HepG2 (cell line): ENCODE measurements around the gene PRDM10. TPM values are rescaled to one million over a fixed set of nuclear protein-coding genes. Genes with fewer than 3 reads are reported as not detected.

Experiments
- ARHGAP35 ChIP-seq: sonication (generic); formaldehyde crosslinking; IDR thresholded peaks from 2 replicates; pipeline ENCODE4 v1.9.0; 2022; ENCODE audit warnings: mild to moderate bottlenecking, inconsistent platforms, moderate library complexity, missing genetic modification reagents, borderline replicate concordance
- HOXA7 ChIP-seq: sonication (generic); formaldehyde crosslinking; IDR thresholded peaks from 2 replicates; pipeline ENCODE4 v1.8.1; 2022; ENCODE audit warnings: mild to moderate bottlenecking, missing genetic modification reagents, moderate library complexity
- JUN ChIP-seq: sonication (generic); formaldehyde crosslinking; IDR thresholded peaks from 2 replicates; pipeline ENCODE4 v1.4.0; 2020; ENCODE audit warnings: mild to moderate bottlenecking, missing genetic modification reagents
- KAT8 ChIP-seq: IDR thresholded peaks from 2 replicates; pipeline ENCODE4 v1.6.1; 2016; ENCODE audit warnings: missing genetic modification reagents, missing compliant biosample characterization
- KDM1A ChIP-seq: IDR thresholded peaks from 2 replicates; pipeline ENCODE4 v1.6.1; 2016; ENCODE audit warnings: missing compliant biosample characterization
- MIXL1 ChIP-seq: IDR thresholded peaks from 2 replicates; pipeline ENCODE4 v1.6.1; 2016
- NFIC ChIP-seq: IDR thresholded peaks from 2 replicates; pipeline ENCODE4 v1.6.1; 2012; ENCODE audit warnings: mild to moderate bottlenecking, low read length, inconsistent platforms
- NFYB ChIP-seq: sonication (generic); formaldehyde crosslinking; IDR thresholded peaks from 2 replicates; pipeline ENCODE4 v1.4.0; 2020; ENCODE audit warnings: missing genetic modification reagents
- REXO4 ChIP-seq: sonication (generic); formaldehyde crosslinking; IDR thresholded peaks from 2 replicates; pipeline ENCODE4 v1.8.0; 2022; ENCODE audit warnings: missing genetic modification reagents, mild to moderate bottlenecking, borderline replicate concordance
- RFX3 ChIP-seq: IDR thresholded peaks from 2 replicates; pipeline ENCODE4 v1.6.1; 2016; ENCODE audit warnings: missing biosample characterization, missing genetic modification reagents
- RFX5 ChIP-seq: IDR thresholded peaks from 2 replicates; pipeline ENCODE4 v1.6.1; 2011; ENCODE audit warnings: low read depth, low read length, improper control_type of control experiment
- SNAPC4 ChIP-seq: sonication (generic); formaldehyde crosslinking; IDR thresholded peaks from 2 replicates; pipeline ENCODE4 v1.4.0; 2020; ENCODE audit warnings: mild to moderate bottlenecking, missing genetic modification reagents
- TRAFD1 ChIP-seq: sonication (generic); formaldehyde crosslinking; IDR thresholded peaks from 2 replicates; pipeline ENCODE4 v1.5.1; 2020; ENCODE audit warnings: missing genetic modification reagents, mild to moderate bottlenecking, borderline replicate concordance
- ZFP82 ChIP-seq: sonication (generic); formaldehyde crosslinking; IDR thresholded peaks from 2 replicates; pipeline ENCODE4 v1.5.1; 2020; ENCODE audit warnings: mild to moderate bottlenecking, missing genetic modification reagents, borderline replicate concordance
- ZFYVE20 ChIP-seq: sonication (generic); formaldehyde crosslinking; IDR thresholded peaks from 2 replicates; pipeline ENCODE4 v1.8.0; 2023; ENCODE audit warnings: low read depth, mild to moderate bottlenecking, moderate library complexity, missing genetic modification reagents, borderline replicate concordance
- ZNF142 ChIP-seq: sonication (generic); formaldehyde crosslinking; IDR thresholded peaks from 2 replicates; pipeline ENCODE4 v1.4.0; 2020; ENCODE audit warnings: missing genetic modification reagents
- polyA plus RNA-seq, 8 experiments: library from polyadenylated mRNA; depleted of rRNA in 3 of 8; stranded (reverse) in 7 of 8; unstranded in 1 of 8; fragments of >200 nt; fragmentation: Illumina TruSeq in 4 of 8; extraction: Trizol in 4 of 8; gene quantifications; 2 replicates each; pipeline versions ENCODE4 v1.2.1 to v1.2.3, GENCODE V29; 2011 to 2016; ENCODE audit warnings: low read depth in 4 of 8, missing spikeins in 1 of 8, mixed read lengths in 1 of 8; ENCODE audit not compliant: insufficient read depth in 1 of 8
- total RNA-seq, 5 experiments: library from RNA; depleted of rRNA; stranded (reverse); fragments of >200 nt; fragmentation: Illumina TruSeq; extraction: Trizol; gene quantifications; 2 replicates each; pipeline ENCODE4 v1.2.3, GENCODE V29; 2016; ENCODE audit warnings: low read depth in 1 of 5

Gene PRDM10
- total and polyA plus RNA-seq, 2 of the 13 experiments (the other 11 are each of a cell fraction or from before 2014, with no cell fraction given) = 5.7 to 5.8 TPM

- TF ChIP-seq SNAPC4 (CRISPR knock-in tag) (peak; percentile 84), RFX5 (peak; percentile 98), TRAFD1 (no peak; the same call in 1 of the 2 replicates), NFYB (CRISPR knock-in tag) (peak; percentile 90), NFIC (peak; percentile 18; the same call in 1 of the 2 replicates), MIXL1 (no peak; the same call in 1 of the 2 replicates), ZNF142 (CRISPR knock-in tag) (peak; percentile 66; the same call in 1 of the 2 replicates), KDM1A (CRISPR knock-in tag) (no peak), REXO4 (CRISPR knock-in tag) (no peak), HOXA7 (CRISPR knock-in tag) (no peak), KAT8 (CRISPR knock-in tag) (no peak), ARHGAP35 (CRISPR knock-in tag) (peak; percentile 91), ZFYVE20 (CRISPR knock-in tag) (0 out of 2 replicates have a peak, but pooled peaks have one; percentile 59), ZFP82 (CRISPR knock-in tag) (no peak), RFX3 (CRISPR knock-in tag) (no peak), JUN (CRISPR knock-in tag) (no peak)
Measured at GRCh38 chr11:130002846-130003716, 446 bp upstream of the PRDM10 start (continued).
